Loucy (cell line): Measurements from ENCODE around the gene DRAXIN.

Experiments used
- H2AFZ ChIP-seq: fragments of 200-600 bp; sonication (generic); 2 replicates; pipeline ENCODE4 v1.6.0; 2016; ENCODE audit warnings: antibody characterized with exemption, mild to moderate bottlenecking, low read length, moderate library complexity
- H3F3A ChIP-seq: fragments of 200-600 bp; 2 replicates; pipeline ENCODE4 v1.6.0; 2016; ENCODE audit warnings: antibody characterized with exemption, low read depth, mild to moderate bottlenecking
- H3K27me3 ChIP-seq: fragments of 200-600 bp; sonication (generic); 2 replicates; pipeline ENCODE4 v1.6.1; 2014; ENCODE audit warnings: low read length, mild to moderate bottlenecking; ENCODE audit not compliant: insufficient read depth, poor library complexity, severe bottlenecking
- H3K36me3 ChIP-seq: fragments of 200-600 bp; sonication (generic); 2 replicates; pipeline ENCODE4 v1.6.1; 2016; ENCODE audit warnings: low read length; ENCODE audit not compliant: insufficient read depth
- H3K4me1 ChIP-seq: fragments of 200-600 bp; sonication (generic); 2 replicates; pipeline ENCODE4 v1.5.1; 2014; ENCODE audit warnings: low read length, mild to moderate bottlenecking; ENCODE audit not compliant: insufficient read depth, poor library complexity, severe bottlenecking
- H3K4me2 ChIP-seq: fragments of 200-600 bp; sonication (generic); 2 replicates; pipeline ENCODE4 v1.6.0; 2014; ENCODE audit warnings: antibody characterized with exemption, low read length, low read depth, mild to moderate bottlenecking; ENCODE audit not compliant: poor library complexity, severe bottlenecking
- H3K4me3 ChIP-seq: fragments of 200-600 bp; sonication (generic); 2 replicates; pipeline ENCODE4 v1.5.1; 2014; ENCODE audit warnings: low read length, mild to moderate bottlenecking, mixed read lengths; ENCODE audit not compliant: poor library complexity, severe bottlenecking
- H3K79me2 ChIP-seq: fragments of 200-600 bp; sonication (generic); 2 replicates; pipeline ENCODE4 v1.6.1; 2014; ENCODE audit warnings: low read length; ENCODE audit not compliant: insufficient read depth
- H3K9ac ChIP-seq: fragments of 200-600 bp; sonication (generic); 2 replicates; pipeline ENCODE4 v1.6.0; 2014; ENCODE audit warnings: mild to moderate bottlenecking, low read depth, low read length, moderate library complexity; ENCODE audit not compliant: poor library complexity, severe bottlenecking
- H3K9me2 ChIP-seq: fragments of 200-600 bp; sonication (generic); replicated peaks from 2 replicates; pipeline ENCODE4 v1.6.1; 2016; ENCODE audit warnings: low read depth, low read length, mixed read lengths
- H3K9me3 ChIP-seq: fragments of 200-600 bp; sonication (generic); 2 replicates; pipeline ENCODE4 v1.6.1; 2014; ENCODE audit warnings: mild to moderate bottlenecking, antibody characterized with exemption, low read length, low read depth; ENCODE audit not compliant: insufficient read depth
- H4K20me1 ChIP-seq: fragments of 200-600 bp; sonication (generic); 2 replicates; pipeline ENCODE4 v1.6.0; 2014; ENCODE audit warnings: antibody characterized with exemption, low read length, mild to moderate bottlenecking; ENCODE audit not compliant: insufficient read depth, poor library complexity, severe bottlenecking
- CTCF ChIP-seq: fragments of 200-600 bp; sonication (generic); conservative IDR thresholded peaks from 2 replicates; pipeline ENCODE4 v1.5.1; 2014; ENCODE audit warnings: mild to moderate bottlenecking, antibody characterized with exemption, low read length
- EZH2phosphoT487 ChIP-seq: fragments of 200-600 bp; IDR thresholded peaks from 2 replicates; pipeline ENCODE4 v1.6.1; 2018; ENCODE audit warnings: antibody characterized with exemption, mild to moderate bottlenecking, moderate library complexity, borderline replicate concordance

DRAXIN gene

DNA sequence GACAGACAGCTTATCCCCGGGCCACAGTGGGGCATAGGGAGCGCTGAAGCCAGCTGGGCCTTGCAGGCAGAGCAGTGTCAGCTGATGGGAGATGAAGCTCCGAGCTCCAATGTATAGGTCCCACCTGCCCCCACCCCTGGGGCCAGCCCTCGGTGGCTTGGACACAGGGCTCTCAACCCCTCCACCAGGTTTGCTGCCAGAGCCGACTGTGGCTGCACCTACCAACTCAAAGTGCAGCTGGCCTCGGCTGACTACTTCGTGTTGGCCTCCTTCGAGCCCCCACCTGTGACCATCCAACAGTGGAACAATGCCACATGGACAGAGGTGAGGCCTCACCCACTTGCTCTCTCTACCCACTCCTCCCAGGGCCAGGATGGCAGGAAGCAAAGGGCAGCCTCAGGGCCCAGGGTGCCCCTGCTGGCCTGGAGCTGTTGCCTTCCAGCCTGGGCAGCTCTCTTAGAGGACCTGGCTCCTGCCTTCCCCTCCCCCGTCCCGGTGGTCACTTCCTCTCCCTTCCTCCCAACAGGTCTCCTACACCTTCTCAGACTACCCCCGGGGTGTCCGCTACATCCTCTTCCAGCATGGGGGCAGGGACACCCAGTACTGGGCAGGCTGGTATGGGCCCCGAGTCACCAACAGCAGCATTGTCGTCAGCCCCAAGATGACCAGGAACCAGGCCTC is 18.3 kb upstream of the DRAXIN start:
- Histone ChIP-seq H3K9ac (no peak overlapping the region), H3K36me3 (peaks cover 47% of the 10 kb centered on the region; the same call in 1 of the 2 replicates), H3K27me3 (no peaks in the 10 kb centered on the region), H3K4me3 (no peak overlapping the region), H3K9me3 (no peaks in the 10 kb centered on the region), H4K20me1 (peaks cover 4% of the 10 kb centered on the region), H3K4me1 (no peaks in the 10 kb centered on the region), H3F3A (no peaks in the 10 kb centered on the region), H3K9me2 (no peaks in the 10 kb centered on the region), H3K79me2 (peaks cover 28% of the 10 kb centered on the region; the same call in 1 of the 2 replicates), H3K4me2 (no peak overlapping the region), H2AFZ (no peak overlapping the region)
- TF ChIP-seq EZH2phosphoT487 (no peak), CTCF (no peak)

- TF ChIP-seq EZH2phosphoT487 (no peak), CTCF (no peak)
- peaks cover 38% of the 10 kb centered on the region for H3K79me2 ChIP-seq
Measured at GRCh38 chr1:11674488-11674887, 17.0 kb upstream of the DRAXIN start.

GRCh38 chr1:11675325-11675724 is 16.2 kb upstream of the DRAXIN start:
- Histone ChIP-seq H3K9me3 (no peaks in the 10 kb centered on the region), H3K27me3 (no peaks in the 10 kb centered on the region), H3F3A (no peaks in the 10 kb centered on the region), H2AFZ (no peak overlapping the region), H3K9me2 (no peaks in the 10 kb centered on the region), H3K9ac (no peak overlapping the region), H3K4me1 (peaks cover 8% of the 10 kb centered on the region), H3K79me2 (peaks cover 47% of the 10 kb centered on the region), H3K4me3 (no peak overlapping the region), H3K36me3 (peaks cover 47% of the 10 kb centered on the region; the same call in 1 of the 2 replicates), H3K4me2 (no peak overlapping the region), H4K20me1 (peaks cover 7% of the 10 kb centered on the region)
- TF ChIP-seq EZH2phosphoT487 (no peak), CTCF (no peak)

More at GRCh38 chr1:11674488-11674887, 17.0 kb upstream of the DRAXIN start:
- H3K9me2 ChIP-seq: no peaks in the 10 kb centered on the region
- no peaks in the 10 kb centered on the region for H3K9me3 ChIP-seq
- H3K4me3 ChIP-seq: no peak overlapping the region
- H2AFZ ChIP-seq: no peak overlapping the region
- no peaks in the 10 kb centered on the region for H3K27me3 ChIP-seq
- peaks cover 4% of the 10 kb centered on the region for H4K20me1 ChIP-seq
- H3K9ac ChIP-seq: no peak overlapping the region
- H3K4me2 ChIP-seq: no peak overlapping the region
- H3K36me3 ChIP-seq: peaks cover 47% of the 10 kb centered on the region; the same call in 1 of the 2 replicates
- peaks cover 4% of the 10 kb centered on the region for H3K4me1 ChIP-seq
- no peaks in the 10 kb centered on the region for H3F3A ChIP-seq
